ENCODE measurements around the gene LPIN1. TPM values are rescaled to one million over a fixed set of nuclear protein-coding genes. Genes with fewer than 3 reads are reported as not detected.

LPIN1 gene
- total and polyA plus RNA-seq, 2 of the 13 experiments (the other 11 are each of a cell fraction or from before 2014, with no cell fraction given): 9.7 to 19.4 TPM

DNA sequence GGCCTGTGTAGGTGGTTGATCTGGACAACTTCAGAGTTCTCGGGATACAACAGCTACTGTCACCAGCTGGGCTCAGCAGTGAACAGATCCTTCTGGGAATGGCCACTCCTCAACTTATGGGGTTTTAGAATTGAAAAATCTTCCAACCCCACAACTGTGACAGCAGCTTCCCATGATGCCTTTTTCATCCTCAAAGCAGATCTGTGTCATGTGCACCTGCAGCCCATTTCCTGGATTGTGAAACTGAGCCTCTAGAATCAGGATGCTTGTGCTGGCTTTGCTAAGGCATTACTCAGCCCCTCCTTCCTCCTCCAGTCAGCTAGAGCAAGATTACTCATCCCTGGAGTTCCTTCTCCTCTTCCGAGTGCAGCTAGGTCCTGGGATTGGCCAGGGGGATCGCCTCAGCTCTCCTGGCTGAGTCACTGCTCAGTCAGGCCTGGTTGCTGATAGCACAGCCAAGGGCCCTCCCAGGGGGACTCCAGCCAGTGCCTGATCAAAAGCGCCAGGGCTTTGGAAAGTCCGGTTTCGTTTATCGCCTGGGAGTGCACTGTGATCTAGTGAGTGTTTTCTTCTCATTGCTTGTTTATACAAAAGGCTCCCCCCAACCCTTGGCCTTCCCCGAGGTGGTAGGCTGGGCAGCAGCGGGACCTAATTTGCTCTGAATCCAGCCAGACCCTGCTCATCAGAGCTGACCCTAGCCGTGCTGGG, 2.4 kb upstream of the LPIN1 start (continued):
- TF ChIP-seq CCAR2 (optimal IDR thresholded peaks at IDR 0.05; ENCODE audit: low read depth, low read length) (no peak), ELF1 (CRISPR knock-in tag; IDR thresholded peaks at IDR 0.05) (peak; percentile 19; the same call in 1 of the 2 replicates), NFYC (CRISPR knock-in tag; IDR thresholded peaks at IDR 0.05) (peak; percentile 71), TCF7L2 (IDR thresholded peaks at IDR 0.05; ENCODE audit: low read depth, low read length) (no peak), GFI1 (CRISPR knock-in tag; IDR thresholded peaks at IDR 0.05; ENCODE audit: borderline replicate concordance) (no peak), ZNF629 (CRISPR knock-in tag; conservative IDR thresholded peaks at IDR 0.05) (peak; percentile 100), ZSCAN20 (CRISPR knock-in tag; IDR thresholded peaks at IDR 0.05; ENCODE audit: borderline replicate concordance) (no peak), GABPA (IDR thresholded peaks at IDR 0.05; ENCODE audit: low read depth, low read length) (no peak), GABPA (CRISPR knock-in tag; IDR thresholded peaks at IDR 0.05; ENCODE audit: low read depth) (peak; percentile 46; the same call in 1 of the 2 replicates), HMG20A (CRISPR knock-in tag; IDR thresholded peaks at IDR 0.05; ENCODE audit: borderline replicate concordance) (peak; percentile 69; the same call in 1 of the 2 replicates), ZNF737 (CRISPR knock-in tag; IDR thresholded peaks at IDR 0.05; ENCODE audit: borderline replicate concordance) (no peak), TSC22D2 (CRISPR knock-in tag; IDR thresholded peaks at IDR 0.05; ENCODE audit: borderline replicate concordance) (no peak)
- TF ChIP-seq, protein P1, sequence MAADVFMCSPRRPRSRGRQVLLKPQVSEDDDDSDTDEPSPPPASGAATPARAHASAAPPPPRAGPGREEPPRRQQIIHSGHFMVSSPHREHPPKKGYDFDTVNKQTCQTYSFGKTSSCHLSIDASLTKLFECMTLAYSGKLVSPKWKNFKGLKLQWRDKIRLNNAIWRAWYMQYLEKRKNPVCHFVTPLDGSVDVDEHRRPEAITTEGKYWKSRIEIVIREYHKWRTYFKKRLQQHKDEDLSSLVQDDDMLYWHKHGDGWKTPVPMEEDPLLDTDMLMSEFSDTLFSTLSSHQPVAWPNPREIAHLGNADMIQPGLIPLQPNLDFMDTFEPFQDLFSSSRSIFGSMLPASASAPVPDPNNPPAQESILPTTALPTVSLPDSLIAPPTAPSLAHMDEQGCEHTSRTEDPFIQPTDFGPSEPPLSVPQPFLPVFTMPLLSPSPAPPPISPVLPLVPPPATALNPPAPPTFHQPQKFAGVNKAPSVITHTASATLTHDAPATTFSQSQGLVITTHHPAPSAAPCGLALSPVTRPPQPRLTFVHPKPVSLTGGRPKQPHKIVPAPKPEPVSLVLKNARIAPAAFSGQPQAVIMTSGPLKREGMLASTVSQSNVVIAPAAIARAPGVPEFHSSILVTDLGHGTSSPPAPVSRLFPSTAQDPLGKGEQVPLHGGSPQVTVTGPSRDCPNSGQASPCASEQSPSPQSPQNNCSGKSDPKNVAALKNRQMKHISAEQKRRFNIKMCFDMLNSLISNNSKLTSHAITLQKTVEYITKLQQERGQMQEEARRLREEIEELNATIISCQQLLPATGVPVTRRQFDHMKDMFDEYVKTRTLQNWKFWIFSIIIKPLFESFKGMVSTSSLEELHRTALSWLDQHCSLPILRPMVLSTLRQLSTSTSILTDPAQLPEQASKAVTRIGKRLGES (CRISPR knock-in tag; IDR thresholded peaks at IDR 0.05; ENCODE audit: borderline replicate concordance): no peak
- TF ChIP-seq, protein P2, sequence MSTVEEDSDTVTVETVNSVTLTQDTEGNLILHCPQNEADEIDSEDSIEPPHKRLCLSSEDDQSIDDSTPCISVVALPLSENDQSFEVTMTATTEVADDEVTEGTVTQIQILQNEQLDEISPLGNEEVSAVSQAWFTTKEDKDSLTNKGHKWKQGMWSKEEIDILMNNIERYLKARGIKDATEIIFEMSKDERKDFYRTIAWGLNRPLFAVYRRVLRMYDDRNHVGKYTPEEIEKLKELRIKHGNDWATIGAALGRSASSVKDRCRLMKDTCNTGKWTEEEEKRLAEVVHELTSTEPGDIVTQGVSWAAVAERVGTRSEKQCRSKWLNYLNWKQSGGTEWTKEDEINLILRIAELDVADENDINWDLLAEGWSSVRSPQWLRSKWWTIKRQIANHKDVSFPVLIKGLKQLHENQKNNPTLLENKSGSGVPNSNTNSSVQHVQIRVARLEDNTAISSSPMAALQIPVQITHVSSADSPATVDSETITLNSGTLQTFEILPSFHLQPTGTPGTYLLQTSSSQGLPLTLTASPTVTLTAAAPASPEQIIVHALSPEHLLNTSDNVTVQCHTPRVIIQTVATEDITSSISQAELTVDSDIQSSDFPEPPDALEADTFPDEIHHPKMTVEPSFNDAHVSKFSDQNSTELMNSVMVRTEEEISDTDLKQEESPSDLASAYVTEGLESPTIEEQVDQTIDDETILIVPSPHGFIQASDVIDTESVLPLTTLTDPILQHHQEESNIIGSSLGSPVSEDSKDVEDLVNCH (CRISPR knock-in tag; IDR thresholded peaks at IDR 0.05): no peak
- TF ChIP-seq, protein P3, sequence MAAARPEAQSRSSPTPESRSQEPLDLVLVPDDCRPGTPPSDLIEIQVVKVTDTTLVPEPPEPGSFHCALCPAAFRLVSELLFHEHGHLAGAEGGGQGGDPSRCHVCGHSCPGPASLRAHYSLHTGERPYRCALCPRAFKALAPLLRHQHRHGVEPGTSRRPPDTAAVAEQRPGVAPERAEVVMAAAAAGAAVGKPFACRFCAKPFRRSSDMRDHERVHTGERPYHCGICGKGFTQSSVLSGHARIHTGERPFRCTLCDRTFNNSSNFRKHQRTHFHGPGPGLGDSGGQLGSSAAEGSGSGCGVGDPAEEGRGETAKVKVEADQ (CRISPR knock-in tag; IDR thresholded peaks at IDR 0.05; ENCODE audit: borderline replicate concordance): no peak
- TF ChIP-seq, protein P4, sequence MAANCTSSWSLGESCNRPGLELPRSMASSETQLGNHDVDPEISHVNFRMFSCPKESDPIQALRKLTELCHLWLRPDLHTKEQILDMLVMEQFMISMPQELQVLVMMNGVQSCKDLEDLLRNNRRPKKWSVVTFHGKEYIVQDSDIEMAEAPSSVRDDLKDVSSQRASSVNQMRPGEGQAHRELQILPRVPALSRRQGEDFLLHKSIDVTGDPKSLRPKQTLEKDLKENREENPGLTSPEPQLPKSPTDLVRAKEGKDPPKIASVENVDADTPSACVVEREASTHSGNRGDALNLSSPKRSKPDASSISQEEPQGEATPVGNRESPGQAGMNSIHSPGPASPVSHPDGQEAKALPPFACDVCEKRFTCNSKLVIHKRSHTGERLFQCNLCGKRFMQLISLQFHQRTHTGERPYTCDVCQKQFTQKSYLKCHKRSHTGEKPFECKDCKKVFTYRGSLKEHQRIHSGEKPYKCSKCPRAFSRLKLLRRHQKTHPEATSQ (CRISPR knock-in tag; IDR thresholded peaks at IDR 0.05; ENCODE audit: borderline replicate concordance): peak; percentile 66; the same call in 1 of the 2 replicates
- TF ChIP-seq, protein P5, sequence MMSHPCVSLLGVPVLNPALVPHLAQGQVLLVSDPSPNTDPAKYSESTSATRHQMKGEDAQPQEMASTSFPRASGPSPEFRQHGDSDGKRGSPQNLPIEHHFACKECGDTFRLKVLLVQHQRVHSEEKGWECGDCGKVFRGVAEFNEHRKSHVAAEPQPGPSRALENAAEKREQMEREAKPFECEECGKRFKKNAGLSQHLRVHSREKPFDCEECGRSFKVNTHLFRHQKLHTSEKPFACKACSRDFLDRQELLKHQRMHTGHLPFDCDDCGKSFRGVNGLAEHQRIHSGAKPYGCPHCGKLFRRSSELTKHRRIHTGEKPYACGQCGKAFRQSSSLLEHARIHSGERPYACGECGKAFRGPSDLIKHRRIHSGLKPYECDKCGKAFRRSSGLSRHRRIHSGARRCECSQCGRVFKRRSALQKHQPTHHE (CRISPR knock-in tag; IDR thresholded peaks at IDR 0.05; ENCODE audit: borderline replicate concordance): no peak
- TF ChIP-seq, protein P6, sequence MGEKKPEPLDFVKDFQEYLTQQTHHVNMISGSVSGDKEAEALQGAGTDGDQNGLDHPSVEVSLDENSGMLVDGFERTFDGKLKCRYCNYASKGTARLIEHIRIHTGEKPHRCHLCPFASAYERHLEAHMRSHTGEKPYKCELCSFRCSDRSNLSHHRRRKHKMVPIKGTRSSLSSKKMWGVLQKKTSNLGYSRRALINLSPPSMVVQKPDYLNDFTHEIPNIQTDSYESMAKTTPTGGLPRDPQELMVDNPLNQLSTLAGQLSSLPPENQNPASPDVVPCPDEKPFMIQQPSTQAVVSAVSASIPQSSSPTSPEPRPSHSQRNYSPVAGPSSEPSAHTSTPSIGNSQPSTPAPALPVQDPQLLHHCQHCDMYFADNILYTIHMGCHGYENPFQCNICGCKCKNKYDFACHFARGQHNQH (CRISPR knock-in tag; IDR thresholded peaks at IDR 0.05): peak; percentile 87
